ENCODE data around the gene RFX7.

GRCh38 chr15:56228352-56228751, 15.3 kb downstream of the RFX7 start:
- TF ChIP-seq EZH2phosphoT487 (IDR thresholded peaks at IDR 0.05; ENCODE audit: insufficient read depth, low read depth), result no peak
- TF ChIP-seq EZH2 (IDR thresholded peaks at IDR 0.05; ENCODE audit: insufficient read depth, poor library complexity, severe bottlenecking), result no peak
